Liver (tissue), 9 donors: ENCODE data around the gene ZDHHC20. TPM values are rescaled to one million over a fixed set of nuclear protein-coding genes. Genes with fewer than 3 reads are reported as not detected.

Experiments used
- DNase-seq: peaks from one replicate; pipeline ENCODE4 v3.0.0-alpha.2; 2017; ENCODE audit warnings: low spot score
- H3K27ac ChIP-seq, 2 donors: one replicate each; pipeline ENCODE4 v1.7.0; 2013; ENCODE audit warnings: inconsistent platforms in 2 of 2, low read length in 2 of 2, control low read depth in 1 of 2, low read depth in 1 of 2, mild to moderate bottlenecking in 1 of 2
- H3K27me3 ChIP-seq, 4 donors: one replicate each; pipeline versions ENCODE4 v1.6.1 to v1.7.0; 2013; ENCODE audit warnings: low read length in 3 of 4, inconsistent platforms in 1 of 4, mild to moderate bottlenecking in 1 of 4, moderate library complexity in 1 of 4; ENCODE audit not compliant: control insufficient read depth in 4 of 4, insufficient read depth in 4 of 4
- H3K36me3 ChIP-seq, 4 donors: one replicate each; pipeline versions ENCODE4 v1.6.1 to v1.7.0; 2013; ENCODE audit warnings: low read length in 3 of 4, mild to moderate bottlenecking in 3 of 4, low read depth in 1 of 4, moderate library complexity in 1 of 4; ENCODE audit not compliant: control insufficient read depth in 4 of 4, insufficient read depth in 3 of 4
- H3K4me1 ChIP-seq, 4 donors: one replicate each; pipeline versions ENCODE4 v1.6.1 to v1.7.0; 2013; ENCODE audit warnings: low read length in 3 of 4, mild to moderate bottlenecking in 3 of 4, moderate library complexity in 1 of 4; ENCODE audit not compliant: control insufficient read depth in 4 of 4, insufficient read depth in 4 of 4
- H3K4me3 ChIP-seq, 3 donors: one replicate each; pipeline versions ENCODE4 v1.6.1 to v1.7.0; 2013; ENCODE audit warnings: low read length in 3 of 3, control low read depth in 1 of 3, low read depth in 1 of 3, mild to moderate bottlenecking in 1 of 3
- H3K9ac ChIP-seq, 2 donors: one replicate each; pipeline ENCODE4 v1.7.0; 2013; ENCODE audit warnings: low read length in 2 of 2, mild to moderate bottlenecking in 2 of 2, moderate library complexity in 2 of 2, control low read depth in 1 of 2, low read depth in 1 of 2
- H3K9me3 ChIP-seq, 4 donors: one replicate each; pipeline versions ENCODE4 v1.6.1 to v1.7.0; 2013; ENCODE audit warnings: low read length in 3 of 4; ENCODE audit not compliant: control insufficient read depth in 4 of 4
- ATF3 ChIP-seq: IDR thresholded peaks from 2 replicates; pipeline ENCODE4 v1.6.1; 2016; ENCODE audit warnings: antibody characterized with exemption
- CTCF ChIP-seq: fragments of 150-350 bp; IDR thresholded peaks from 2 replicates; pipeline ENCODE4 v1.5.1; 2017; ENCODE audit warnings: improper control_type of control experiment, low read depth, low read length; ENCODE audit not compliant: missing input control
- EGR1 ChIP-seq, 2 donors: IDR thresholded peaks; 2 replicates each; pipeline ENCODE4 v1.6.1; 2016 to 2018; ENCODE audit warnings: antibody characterized with exemption in 2 of 2, low read depth in 2 of 2
- FOXA1 ChIP-seq: IDR thresholded peaks from 2 replicates; pipeline ENCODE4 v1.6.1; 2016; ENCODE audit warnings: antibody characterized with exemption
- FOXA2 ChIP-seq: IDR thresholded peaks from 2 replicates; pipeline ENCODE4 v1.6.1; 2016; ENCODE audit warnings: antibody characterized with exemption
- GABPA ChIP-seq, 2 donors: IDR thresholded peaks in 1 of 2; conservative IDR thresholded peaks in 1 of 2; 2 replicates each; pipeline ENCODE4 v1.6.1; 2016; ENCODE audit warnings: antibody characterized with exemption in 2 of 2, mild to moderate bottlenecking in 1 of 2, moderate library complexity in 1 of 2
- HNF4A ChIP-seq, 2 donors: conservative IDR thresholded peaks; 2 replicates each; pipeline ENCODE4 v1.6.1; 2016; ENCODE audit warnings: antibody characterized with exemption in 2 of 2, mild to moderate bottlenecking in 2 of 2
- HNF4G ChIP-seq: IDR thresholded peaks from 2 replicates; pipeline ENCODE4 v1.6.1; 2016; ENCODE audit warnings: antibody characterized with exemption
- MAX ChIP-seq: IDR thresholded peaks from 2 replicates; pipeline ENCODE4 v1.6.1; 2016; ENCODE audit warnings: antibody characterized with exemption
- NR2F2 ChIP-seq: IDR thresholded peaks from 2 replicates; pipeline ENCODE4 v1.6.1; 2016; ENCODE audit warnings: antibody characterized with exemption
- RAD21 ChIP-seq, 2 donors: IDR thresholded peaks; 2 replicates each; pipeline ENCODE4 v1.6.1; 2016; ENCODE audit warnings: antibody characterized with exemption in 2 of 2, mild to moderate bottlenecking in 2 of 2
- REST ChIP-seq: IDR thresholded peaks from 2 replicates; pipeline ENCODE4 v1.6.1; 2016; ENCODE audit warnings: antibody characterized with exemption, mild to moderate bottlenecking
- RXRA ChIP-seq, 2 donors: IDR thresholded peaks; 2 replicates each; pipeline ENCODE4 v1.6.1; 2017 to 2018; ENCODE audit warnings: antibody characterized with exemption in 2 of 2, mild to moderate bottlenecking in 1 of 2
- SP1 ChIP-seq: IDR thresholded peaks from 2 replicates; pipeline ENCODE4 v1.6.1; 2018; ENCODE audit warnings: antibody characterized with exemption, mild to moderate bottlenecking
- TAF1 ChIP-seq: conservative IDR thresholded peaks from 2 replicates; pipeline ENCODE4 v1.6.1; 2016; ENCODE audit warnings: antibody characterized with exemption, mild to moderate bottlenecking
- YY1 ChIP-seq: IDR thresholded peaks from 2 replicates; pipeline ENCODE4 v1.6.1; 2016; ENCODE audit warnings: antibody characterized with exemption, mild to moderate bottlenecking
- ZBTB33 ChIP-seq: IDR thresholded peaks from 2 replicates; pipeline ENCODE4 v1.6.1; 2016; ENCODE audit warnings: antibody characterized with exemption
- WGBS: extraction: QIAGEN DNeasy Blood & Tissue Kit; methylation state at CpG from one replicate; pipeline ENCODE4 v1.1.7; 2013; 5-methylcytosine and 5-hydroxymethylcytosine counted together
- polyA plus RNA-seq, 2 donors: library from polyadenylated mRNA; stranded (reverse) in 1 of 2; unstranded in 1 of 2; fragments of 200-250 nt in 1 of 2; fragments of >200 nt in 1 of 2; fragmentation: Nextera tagmentation in 1 of 2; extraction: Ambion mirVana in 1 of 2; gene quantifications; one replicate each; pipeline versions ENCODE4 v1.2.1 to v1.2.3, GENCODE V29; 2013 to 2015
- total RNA-seq, 2 donors: library from RNA; depleted of rRNA; stranded (reverse); fragments of >200 nt; gene quantifications; one replicate each; pipeline ENCODE4 v1.2.3, GENCODE V29; 2014
- donor health status: healthy.
- donor health status: healthy.
- donor health status: healthy.
- donor health status: healthy.
- donor health status: healthy.

The ZDHHC20 gene
- total and polyA plus RNA-seq, 4 donors = 7.7 to 55.4 (median 18.6) TPM

- H3K36me3 ChIP-seq = no peaks in the 10 kb centered on the region
- TF ChIP-seq MAX (no peak), REST (no peak), RAD21 (IDR thresholded peaks at IDR 0.05) (no peak), YY1 (no peak), HNF4G (no peak), GABPA (IDR thresholded peaks at IDR 0.05 in 1 of 2, conservative IDR thresholded peaks at IDR 0.05 in 1 of 2) (no peak), TAF1 (no peak), ATF3 (no peak), FOXA1 (no peak), RXRA (IDR thresholded peaks at IDR 0.05) (no peak)
- no peak overlapping the region for H3K4me3 ChIP-seq
- H3K27me3 ChIP-seq = no peaks in the 10 kb centered on the region
- H3K4me1 ChIP-seq = no peaks in the 10 kb centered on the region
- H3K9ac ChIP-seq = no peak overlapping the region
- 89% methylated on average over 19 of the region's 19 CpGs for WGBS
- H3K27ac ChIP-seq = no peak overlapping the region
- no peak for DNase-seq
- H3K9me3 ChIP-seq = no peaks in the 10 kb centered on the region
Observed at GRCh38 chr13:21341637-21342422, 117.3 kb downstream of the ZDHHC20 start.

GRCh38 chr13:21338639-21339278 is 120.3 kb downstream of the ZDHHC20 start:
- H3K9me3 ChIP-seq = peaks cover 0 to 3% (median 0%) of the 10 kb centered on the region in 4 donors
- WGBS = 28% methylated on average over 4 of the region's 4 CpGs
- no peak for DNase-seq
- no peak for TF ChIP-seq RXRA (IDR thresholded peaks at IDR 0.05)
- no peak for TF ChIP-seq RAD21 (IDR thresholded peaks at IDR 0.05)
- TF ChIP-seq ATF3 = no peak
- TF ChIP-seq HNF4A (conservative IDR thresholded peaks at IDR 0.05) = no peak
- TF ChIP-seq FOXA2 = no peak
- no peak for TF ChIP-seq TAF1
- TF ChIP-seq EGR1 (IDR thresholded peaks at IDR 0.05; ENCODE audit: low read depth in 2 of 2) = no peak
- no peak for TF ChIP-seq HNF4G
- TF ChIP-seq ZBTB33 = no peak
- no peak for TF ChIP-seq GABPA (IDR thresholded peaks at IDR 0.05 in 1 of 2, conservative IDR thresholded peaks at IDR 0.05 in 1 of 2)
- TF ChIP-seq CTCF = no peak
- no peak for TF ChIP-seq YY1
- no peak for TF ChIP-seq SP1
- no peak for TF ChIP-seq MAX
- no peak for TF ChIP-seq REST
- no peak for TF ChIP-seq NR2F2
- no peak for TF ChIP-seq FOXA1

More at GRCh38 chr13:21338639-21339278, 120.3 kb downstream of the ZDHHC20 start:
- H3K27ac ChIP-seq = no peak overlapping the region
- H3K36me3 ChIP-seq = no peaks in the 10 kb centered on the region
- no peaks in the 10 kb centered on the region for H3K4me1 ChIP-seq
- no peaks in the 10 kb centered on the region for H3K27me3 ChIP-seq
- no peak overlapping the region for H3K9ac ChIP-seq
- H3K4me3 ChIP-seq = no peak overlapping the region
